NCI-H446 treated with DMSO at 0.1 percent for 48 hours (cell line): ENCODE data around the gene AKAP5.
"Not testable (repeated sequence)": the region's sequence is repeated elsewhere in the genome, so short reads cannot be mapped to it uniquely, and the experiment has no call there.

Experiments used
- DNase-seq: peaks from one replicate; lab custom pipeline; 2025; lab: John Stamatoyannopoulos, UW

The AKAP5 gene

DNA sequence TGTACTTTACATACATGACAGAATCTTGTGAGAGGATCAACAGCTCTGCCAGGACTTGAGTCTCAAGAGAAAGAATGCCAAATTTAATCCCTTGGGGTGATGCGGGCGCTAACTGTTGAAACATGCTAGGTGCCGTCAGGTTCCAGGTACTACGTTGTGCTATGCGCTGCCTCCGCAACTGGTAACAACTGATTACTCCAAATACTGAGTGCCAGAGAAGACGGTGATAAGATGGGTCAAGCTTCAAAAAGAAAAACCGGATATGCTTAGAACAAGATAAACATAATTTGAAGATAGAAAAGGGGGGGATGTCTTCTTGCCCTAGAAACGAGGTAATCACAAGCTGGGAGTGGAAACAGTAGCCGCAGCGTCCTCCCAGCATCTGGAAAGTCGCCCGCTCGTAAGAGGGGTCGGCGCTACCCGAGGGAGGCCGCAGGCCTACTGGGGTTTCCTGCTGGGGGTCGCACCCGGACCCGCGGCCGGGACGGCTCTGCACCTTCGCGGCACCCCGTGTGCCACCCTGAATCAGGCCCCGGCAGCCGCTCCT, 37.7 kb downstream of the AKAP5 start:
- no peak for DNase-seq

- peak; percentile 93 for DNase-seq
These were observed 38.4 kb downstream of the AKAP5 start, which contains the start of gene ZBTB25 for GRCh38 chr14:64503434-64504309. Gene ZBTB25 (minus strand): TSS chr14:64503838. CDS start chr14:64490533, 13,305 bp downstream.

DNA sequence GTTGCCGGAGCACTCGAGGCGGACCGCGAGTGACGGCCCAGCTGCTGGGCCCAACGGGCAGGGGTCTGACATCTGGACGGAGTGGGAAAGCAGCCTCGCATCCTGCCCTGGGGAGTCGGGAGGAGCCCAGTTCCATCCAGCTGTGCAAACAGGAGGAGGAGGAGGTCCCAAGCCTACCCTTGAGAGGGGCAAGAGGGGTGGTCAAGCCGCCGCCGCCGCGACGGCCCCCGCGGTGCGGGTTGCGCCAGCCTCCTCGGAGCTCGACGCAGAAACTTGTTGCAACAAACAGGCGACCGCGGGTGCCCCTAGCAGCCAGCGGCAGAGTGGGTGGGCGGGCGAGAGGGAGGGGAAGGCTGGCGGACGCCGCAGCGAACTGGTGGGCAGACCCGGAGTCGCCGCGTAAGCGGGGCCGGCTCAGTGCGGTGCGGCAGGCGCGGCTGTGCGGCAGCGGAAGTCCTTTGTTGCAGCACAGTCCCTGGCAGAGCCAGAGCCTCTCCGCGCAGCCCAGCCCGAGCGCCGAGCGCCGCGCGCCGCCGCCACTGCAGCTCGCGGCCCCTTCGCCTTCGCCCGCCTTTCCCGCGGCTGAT, 39.1 kb downstream of the AKAP5 start, which contains the start of gene ZBTB1:
Gene ZBTB1 (plus strand): TSS at position 461 of the 587 bp plus-strand sequence. CDS start 16,735 bp downstream, outside the sequence.
- peak; percentile 77 for DNase-seq

DNA sequence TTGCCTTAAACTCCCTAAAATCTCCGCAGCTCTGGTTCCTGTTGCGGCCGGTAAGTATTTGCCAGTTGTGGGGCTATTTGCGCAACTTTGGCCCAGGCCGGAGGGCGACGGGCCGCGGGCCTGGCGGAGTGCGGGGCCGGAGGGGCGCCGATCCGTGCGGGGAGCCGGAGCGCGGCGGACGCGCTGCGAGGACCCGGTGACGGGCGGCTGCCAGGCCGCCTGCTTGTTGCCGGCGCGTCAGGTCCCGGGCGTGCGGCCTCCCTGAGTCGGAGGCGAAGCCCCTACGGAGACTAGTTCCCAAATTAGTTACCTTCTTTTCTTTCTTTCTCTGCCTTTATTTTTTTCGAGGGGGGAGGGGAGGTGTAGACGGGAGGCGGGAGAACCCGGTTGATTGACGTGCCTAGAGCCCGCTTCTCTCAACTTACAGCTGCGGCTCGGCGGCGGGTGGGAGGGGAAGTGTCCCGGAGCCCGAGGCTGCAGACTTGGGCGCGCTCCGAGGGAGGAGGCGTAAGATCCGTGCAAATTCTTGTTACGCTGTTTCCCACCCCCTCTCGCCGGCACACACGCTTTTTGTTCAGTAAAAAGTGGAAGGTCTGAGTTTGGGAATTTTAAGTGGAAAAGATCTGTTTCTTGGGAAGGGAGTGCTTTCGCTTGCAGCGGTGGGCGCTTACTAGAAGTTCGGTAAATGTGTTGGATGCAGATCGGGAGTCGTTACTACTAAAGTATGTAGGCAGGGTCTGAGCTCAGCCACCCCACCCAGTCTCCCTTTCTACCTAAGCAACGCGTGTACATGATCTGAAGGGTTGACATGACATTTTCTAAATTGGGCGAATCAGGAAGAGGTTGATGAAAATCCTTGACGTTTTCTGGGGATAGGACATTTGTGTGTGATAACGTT, 39.8 kb downstream of the AKAP5 start:
- peak; percentile 80 for DNase-seq

DNA sequence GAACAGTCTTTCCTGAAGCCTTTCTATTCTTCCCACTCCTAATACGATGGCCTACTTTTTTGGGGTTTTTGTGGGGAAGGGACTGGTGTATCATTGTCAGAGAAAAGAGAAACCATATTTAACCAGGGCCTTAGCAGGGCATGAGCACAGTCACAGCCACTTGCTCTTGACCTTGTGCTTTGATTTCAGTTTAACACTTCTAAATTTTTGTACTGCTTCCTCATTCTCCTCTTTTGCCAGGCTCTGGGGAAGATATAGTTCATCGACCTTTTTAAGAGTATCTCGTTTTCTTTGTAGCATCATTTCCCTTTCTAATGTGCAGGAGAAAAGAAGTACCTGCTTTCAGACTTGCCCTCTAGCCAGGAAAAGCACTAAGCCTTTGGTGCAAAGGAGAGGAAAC, 41.4 kb downstream of the AKAP5 start:
- no peak for DNase-seq

GRCh38 chr14:64507376-64508156, 42.3 kb downstream of the AKAP5 start:
- no peak for DNase-seq

- DNase-seq: no peak
These were observed 43.0 kb downstream of the AKAP5 start for GRCh38 chr14:64508215-64508776.

- DNase-seq: no peak
These were observed 43.7 kb downstream of the AKAP5 start for GRCh38 chr14:64509036-64509435.

GRCh38 chr14:64510825-64511671, 45.7 kb downstream of the AKAP5 start:
- DNase-seq: peak; percentile 47

- DNase-seq: no peak
These were observed 48.0 kb downstream of the AKAP5 start for GRCh38 chr14:64513271-64513670.

DNA sequence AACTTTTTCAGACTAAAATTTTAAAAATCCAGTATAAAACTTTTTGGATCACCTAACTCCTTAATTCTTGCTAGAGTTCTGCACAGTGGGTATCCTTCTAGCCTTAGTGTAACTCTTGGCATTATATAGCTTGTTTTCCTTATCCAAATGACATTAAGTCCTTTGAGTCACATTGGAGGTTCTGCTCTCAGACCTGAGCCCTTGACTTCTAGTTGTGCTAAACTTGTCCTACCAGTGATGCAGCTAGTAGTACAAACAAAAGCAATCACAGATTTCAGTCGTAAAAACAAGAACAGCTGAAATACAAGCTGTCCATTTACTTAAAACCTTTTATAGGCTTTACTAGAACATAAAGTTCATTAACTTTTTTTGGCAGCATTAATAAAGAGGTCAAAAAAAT, 49.8 kb downstream of the AKAP5 start:
- no peak for DNase-seq

DNA sequence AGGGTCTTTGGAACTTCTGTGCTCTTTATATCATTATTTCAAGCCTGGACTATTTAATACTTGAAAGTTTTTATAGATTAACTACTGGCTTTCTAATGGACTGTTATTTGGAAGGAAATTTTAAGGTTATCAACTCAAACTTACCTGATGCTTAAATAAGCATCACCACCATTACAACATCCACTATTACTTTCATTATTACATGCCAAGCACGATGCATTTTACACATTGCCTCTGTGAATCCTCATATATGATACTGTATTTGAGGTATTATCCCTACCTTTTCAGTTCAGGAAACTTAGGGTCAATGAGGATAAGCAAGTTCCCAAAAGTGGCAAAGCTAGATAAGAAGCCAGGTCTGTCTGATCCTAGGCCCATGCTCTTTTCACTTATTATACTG, 51.7 kb downstream of the AKAP5 start:
- DNase-seq: no peak

DNA sequence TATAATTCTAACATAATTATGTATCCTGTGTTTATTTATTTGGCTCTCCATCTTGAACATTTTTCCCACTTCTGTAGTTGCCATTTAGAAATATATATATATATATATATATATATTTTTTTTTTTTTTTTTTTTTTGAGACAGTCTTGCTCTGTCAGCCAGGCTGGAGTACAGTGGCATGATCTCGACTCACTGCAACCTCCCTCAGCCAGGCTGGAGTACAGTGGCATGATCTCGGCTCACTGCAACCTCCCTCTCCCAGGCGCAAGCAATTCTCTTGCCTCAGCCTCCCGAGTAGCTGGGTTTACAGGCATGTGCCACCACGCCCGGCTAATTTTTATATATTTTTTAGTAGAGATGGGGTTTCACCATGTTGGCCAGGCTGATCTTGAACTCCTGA, 52.4 kb downstream of the AKAP5 start:
- not testable (repeated sequence) for DNase-seq

DNA sequence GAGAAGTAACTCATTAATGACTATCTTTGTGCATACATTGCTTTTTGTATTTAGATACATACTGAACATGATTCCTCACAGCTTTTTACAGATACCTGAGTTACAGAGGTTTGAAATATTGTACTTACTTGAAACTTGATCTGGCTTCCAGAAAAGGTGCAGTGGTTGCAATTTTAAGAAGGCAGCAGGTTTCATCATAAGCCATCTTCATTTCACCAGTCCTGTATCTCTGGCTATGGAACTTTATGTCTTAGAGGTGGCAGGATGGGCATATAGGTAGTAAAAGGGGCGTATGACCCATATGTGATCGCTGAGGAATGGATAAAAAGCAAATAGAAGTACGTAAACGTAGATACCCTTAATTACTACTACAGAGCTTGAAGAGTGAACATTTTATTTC, 52.9 kb downstream of the AKAP5 start:
- DNase-seq: no peak

DNA sequence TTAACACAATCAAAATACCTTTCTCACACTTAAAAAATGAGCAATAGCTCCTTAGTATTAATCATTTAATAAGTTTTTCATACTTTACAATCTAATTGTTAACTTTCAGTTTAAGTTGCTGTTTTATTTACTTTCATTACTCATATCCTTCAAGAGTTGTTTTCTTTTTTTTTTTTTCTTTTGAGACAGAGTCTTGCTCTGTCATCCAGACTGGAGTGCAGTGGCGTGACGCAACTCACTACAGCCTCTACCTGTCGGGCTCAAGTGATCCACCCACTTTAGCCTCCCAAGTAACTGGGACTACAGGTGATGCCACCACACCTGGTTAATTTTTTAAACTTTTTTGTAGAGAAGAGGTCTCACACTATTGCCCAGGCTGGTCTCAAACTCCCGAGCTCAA, 55.4 kb downstream of the AKAP5 start:
- no peak for DNase-seq

- DNase-seq: no peak
These were observed 57.5 kb downstream of the AKAP5 start for GRCh38 chr14:64522591-64523355.
